ENCODE data around the gene IRF6.
A peak's percentile ranks its signal among the peaks of the same experiment; 100 is the strongest.

The IRF6 gene

DNA sequence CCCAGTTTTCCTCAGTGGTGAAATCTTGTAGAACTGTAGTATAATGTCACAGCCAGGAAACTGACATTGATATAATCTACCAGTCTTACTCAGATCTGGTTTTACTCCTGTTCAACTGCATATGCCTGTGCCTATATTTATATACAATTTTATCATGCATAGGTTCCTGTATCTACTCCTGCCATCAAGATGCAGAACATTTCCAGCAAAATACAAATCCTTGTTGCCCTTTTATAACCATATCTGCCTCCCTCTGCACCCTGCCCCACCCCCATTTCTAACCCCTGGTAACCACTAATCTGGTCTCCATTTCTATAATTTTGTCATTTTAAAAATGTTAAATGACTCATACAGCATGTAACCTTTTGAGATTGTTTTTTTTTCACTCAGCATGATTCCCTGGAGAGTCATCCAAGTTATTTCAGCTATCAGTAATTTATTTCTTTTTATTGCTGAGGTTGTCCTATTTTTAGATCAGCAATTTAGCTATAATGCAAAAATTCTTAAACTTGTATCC lies 29.9 kb upstream of the IRF6 start:
- no peak overlapping the region for H3K4me3 ChIP-seq (ENCODE audit: low read depth, low read length)
- no peak for DNase-seq (ENCODE audit: low read depth)
- TF ChIP-seq, protein P1, sequence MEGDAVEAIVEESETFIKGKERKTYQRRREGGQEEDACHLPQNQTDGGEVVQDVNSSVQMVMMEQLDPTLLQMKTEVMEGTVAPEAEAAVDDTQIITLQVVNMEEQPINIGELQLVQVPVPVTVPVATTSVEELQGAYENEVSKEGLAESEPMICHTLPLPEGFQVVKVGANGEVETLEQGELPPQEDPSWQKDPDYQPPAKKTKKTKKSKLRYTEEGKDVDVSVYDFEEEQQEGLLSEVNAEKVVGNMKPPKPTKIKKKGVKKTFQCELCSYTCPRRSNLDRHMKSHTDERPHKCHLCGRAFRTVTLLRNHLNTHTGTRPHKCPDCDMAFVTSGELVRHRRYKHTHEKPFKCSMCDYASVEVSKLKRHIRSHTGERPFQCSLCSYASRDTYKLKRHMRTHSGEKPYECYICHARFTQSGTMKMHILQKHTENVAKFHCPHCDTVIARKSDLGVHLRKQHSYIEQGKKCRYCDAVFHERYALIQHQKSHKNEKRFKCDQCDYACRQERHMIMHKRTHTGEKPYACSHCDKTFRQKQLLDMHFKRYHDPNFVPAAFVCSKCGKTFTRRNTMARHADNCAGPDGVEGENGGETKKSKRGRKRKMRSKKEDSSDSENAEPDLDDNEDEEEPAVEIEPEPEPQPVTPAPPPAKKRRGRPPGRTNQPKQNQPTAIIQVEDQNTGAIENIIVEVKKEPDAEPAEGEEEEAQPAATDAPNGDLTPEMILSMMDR (IDR thresholded peaks at IDR 0.05; ENCODE audit: insufficient read depth, low read depth, low read length, missing control alignments): no peak

DNA sequence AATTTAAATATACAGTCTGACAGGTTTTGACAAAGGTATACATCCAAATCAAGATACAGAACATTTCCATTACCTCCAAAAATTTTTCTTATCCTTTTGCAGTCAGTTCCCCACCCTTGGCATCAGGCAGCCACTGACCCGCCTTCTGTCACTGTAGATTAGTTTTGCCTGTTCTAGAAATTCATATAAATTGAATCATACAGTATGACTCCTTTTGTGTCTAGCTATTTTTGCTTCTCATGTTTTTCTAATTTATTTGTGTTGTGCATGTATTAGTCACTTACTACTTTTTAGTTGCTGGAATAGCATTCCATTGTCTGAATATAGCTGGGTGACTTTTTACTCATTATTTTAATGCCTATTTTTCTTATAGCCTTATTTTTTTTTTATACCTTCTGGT lies 25.7 kb upstream of the IRF6 start:
- DNase-seq (ENCODE audit: low read depth): no peak
- no peak overlapping the region for H3K4me3 ChIP-seq (ENCODE audit: low read depth, low read length)
- TF ChIP-seq, protein P1 (IDR thresholded peaks at IDR 0.05; ENCODE audit: insufficient read depth, low read depth, low read length, missing control alignments): no peak

DNA sequence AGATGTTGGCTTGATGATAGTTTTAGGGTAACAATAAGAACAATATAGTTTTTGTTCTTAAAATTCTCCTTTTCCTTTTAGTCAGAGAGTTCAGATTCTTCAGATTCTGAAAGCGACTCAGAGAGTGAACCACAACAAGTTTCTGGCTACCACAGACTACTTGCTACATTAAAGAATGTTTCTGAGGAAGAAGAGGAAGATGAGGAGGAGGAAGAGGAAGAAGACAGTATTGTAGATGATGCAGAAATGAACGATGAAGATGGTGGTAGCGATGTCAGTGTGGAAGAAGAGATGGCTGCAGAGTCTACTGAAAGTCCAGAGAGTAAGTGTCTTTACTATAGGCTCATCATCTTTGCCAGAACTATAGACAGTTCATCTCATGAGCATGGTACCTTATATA lies 24.8 kb upstream of the IRF6 start:
- TF ChIP-seq, protein P1 (IDR thresholded peaks at IDR 0.05; ENCODE audit: insufficient read depth, low read depth, low read length, missing control alignments): no peak
- H3K4me3 ChIP-seq (ENCODE audit: low read depth, low read length): no peak overlapping the region
- DNase-seq (ENCODE audit: low read depth): no peak

DNA sequence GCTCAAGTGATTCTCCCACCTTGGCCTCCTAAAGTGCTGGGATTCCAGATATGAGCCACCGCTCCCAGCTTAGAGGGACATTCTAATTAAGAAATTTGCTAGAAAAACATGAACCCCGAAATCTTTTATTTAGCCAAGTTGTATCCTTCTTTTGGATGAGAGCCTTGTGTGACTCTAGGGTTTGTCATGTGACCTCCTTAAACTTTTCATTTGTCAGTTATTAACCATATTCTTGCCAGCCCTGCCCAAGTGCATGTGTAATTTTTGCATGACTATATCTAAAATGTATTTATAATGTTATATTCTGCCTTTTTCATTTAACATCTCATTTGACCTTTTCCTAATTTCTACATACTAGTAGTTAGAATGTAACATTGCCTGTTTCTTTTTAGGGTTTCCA lies 23.8 kb upstream of the IRF6 start:
- H3K4me3 ChIP-seq (ENCODE audit: low read depth, low read length): no peak overlapping the region
- no peak for DNase-seq (ENCODE audit: low read depth)
- TF ChIP-seq, protein P1 (IDR thresholded peaks at IDR 0.05; ENCODE audit: insufficient read depth, low read depth, low read length, missing control alignments): no peak

DNA sequence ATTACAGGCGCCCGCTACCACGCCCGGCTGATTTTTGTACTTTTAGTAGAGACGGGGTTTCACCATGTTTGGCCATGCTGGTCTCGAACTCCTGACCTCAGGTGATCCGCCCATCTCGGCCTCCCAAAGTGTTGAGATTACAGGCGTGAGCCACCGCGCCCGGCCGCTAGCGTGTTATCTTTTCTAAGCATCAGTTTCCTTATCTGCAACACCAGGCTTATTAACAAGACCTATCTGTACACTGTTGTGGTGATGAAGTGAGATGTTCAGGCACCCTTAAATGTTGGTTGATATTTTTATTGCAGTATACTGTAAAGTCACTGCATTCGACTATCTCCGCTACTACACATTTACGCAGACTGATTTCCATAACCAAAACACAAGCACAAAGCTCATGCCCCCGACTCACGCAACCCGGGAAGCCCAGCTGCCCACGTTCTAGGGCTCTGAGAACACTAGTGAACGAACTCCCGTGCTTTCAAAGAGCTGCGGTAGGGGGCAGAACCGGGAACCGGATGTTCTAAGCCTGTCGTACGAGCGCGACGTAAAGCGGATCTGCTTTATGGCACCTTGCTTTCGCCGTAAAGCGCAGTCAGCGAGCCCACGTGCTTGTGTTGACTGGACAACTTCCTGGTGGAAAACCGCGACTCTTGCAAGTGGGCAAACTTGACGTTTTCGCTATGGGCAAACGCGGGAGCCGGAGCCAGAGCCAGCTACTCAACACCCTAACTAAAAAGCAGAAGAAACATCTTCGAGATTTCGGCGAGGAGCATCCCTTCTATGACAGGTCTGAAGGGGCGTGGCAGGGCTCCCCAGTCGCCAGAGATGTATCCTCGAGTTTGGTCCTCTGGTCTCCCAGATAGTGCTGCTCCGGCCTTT lies 21.7 kb upstream of the IRF6 start, which contains the start of gene UTP25:
TSS of gene UTP25 (plus strand) at position 589 of the 879 bp plus-strand sequence. CDS start at position 681, 92 bp downstream.
- H3K4me3 ChIP-seq (ENCODE audit: low read depth, low read length): peak within 1 kb of the TSS; percentile 78
- TF ChIP-seq, protein P1 (IDR thresholded peaks at IDR 0.05; ENCODE audit: insufficient read depth, low read depth, low read length, missing control alignments): peak; percentile 71
- DNase-seq (ENCODE audit: low read depth): peak; percentile 98

DNA sequence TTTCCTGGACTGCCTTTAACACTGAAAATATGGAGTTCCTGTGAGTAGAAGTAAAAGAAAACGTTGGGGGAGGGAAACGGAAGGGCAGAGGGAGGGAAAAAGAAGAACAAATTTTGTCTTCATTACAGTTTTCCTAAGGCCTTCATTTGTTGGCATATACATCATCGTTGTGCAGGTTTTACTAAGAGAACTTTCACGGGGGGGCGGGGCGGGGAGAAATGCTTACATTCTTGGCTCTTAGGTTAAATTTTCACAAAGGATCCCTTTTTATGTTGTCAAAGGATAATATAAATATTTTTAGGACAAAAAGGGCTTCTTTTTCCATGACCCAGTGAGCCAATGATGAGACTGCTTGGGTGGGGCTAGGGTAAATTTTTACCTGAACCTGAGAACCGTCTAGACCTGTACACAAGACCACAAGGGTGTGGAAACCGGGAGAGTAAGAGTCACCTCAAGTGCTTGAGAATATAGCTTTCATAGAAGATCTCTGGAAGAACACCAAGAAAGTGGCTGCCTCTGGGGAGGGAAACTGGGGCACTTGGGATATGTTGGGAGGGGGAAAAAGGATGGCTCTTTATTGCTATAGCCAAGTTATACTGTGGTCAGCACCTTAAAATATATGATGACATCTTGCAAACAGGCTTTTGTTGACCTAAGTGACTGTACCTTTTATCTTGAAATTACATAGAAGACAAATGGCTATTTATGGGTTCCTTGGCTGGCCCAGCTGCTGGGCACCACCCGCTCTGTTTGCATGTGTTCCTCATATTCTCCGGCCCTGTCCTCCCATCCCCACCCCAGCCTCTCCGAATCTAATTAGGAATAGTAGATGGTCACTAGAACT lies 19.9 kb upstream of the IRF6 start:
- TF ChIP-seq, protein P1 (IDR thresholded peaks at IDR 0.05; ENCODE audit: insufficient read depth, low read depth, low read length, missing control alignments): no peak
- no peak for DNase-seq (ENCODE audit: low read depth)
- no peak overlapping the region for H3K4me3 ChIP-seq (ENCODE audit: low read depth, low read length)
